Parathyroid adenoma (tissue), 2 donors: Measurements from ENCODE around the gene OR51V1.
"Not testable (repeated sequence)": the region's sequence is repeated elsewhere in the genome, so short reads cannot be mapped to it uniquely, and the experiment has no call there.

ENCODE experiments used
- H2AFZ ChIP-seq: fragments of 300-600 bp; sonication (generic); one replicate; pipeline ENCODE4 v1.7.0; 2017; ENCODE audit warnings: antibody characterized with exemption, mild to moderate bottlenecking
- H3K27ac ChIP-seq: fragments of 300-600 bp; sonication (generic); one replicate; pipeline ENCODE4 v1.7.0; 2017
- H3K27me3 ChIP-seq: fragments of 300-600 bp; sonication (generic); one replicate; pipeline ENCODE4 v1.7.0; 2017; ENCODE audit warnings: low read length; ENCODE audit not compliant: control insufficient read depth, insufficient read depth
- H3K36me3 ChIP-seq: fragments of 300-600 bp; sonication (generic); one replicate; pipeline ENCODE4 v1.7.0; 2017; ENCODE audit warnings: low read length; ENCODE audit not compliant: control insufficient read depth, insufficient read depth
- H3K4me1 ChIP-seq: fragments of 300-600 bp; sonication (generic); one replicate; pipeline ENCODE4 v1.7.0; 2017; ENCODE audit warnings: control low read depth
- H3K4me2 ChIP-seq: fragments of 300-600 bp; sonication (generic); one replicate; pipeline ENCODE4 v1.7.0; 2017; ENCODE audit warnings: low read length
- H3K4me3 ChIP-seq: fragments of 300-600 bp; sonication (generic); one replicate; pipeline ENCODE4 v1.7.0; 2017; ENCODE audit warnings: low read depth, low read length
- H3K79me2 ChIP-seq: fragments of 300-600 bp; sonication (generic); one replicate; pipeline ENCODE4 v1.7.0; 2017; ENCODE audit warnings: control low read depth
- H3K9ac ChIP-seq: fragments of 300-600 bp; sonication (generic); one replicate; pipeline ENCODE4 v1.7.0; 2017; ENCODE audit warnings: mild to moderate bottlenecking
- H3K9me3 ChIP-seq: fragments of 300-600 bp; sonication (generic); one replicate; pipeline ENCODE4 v1.7.0; 2017; ENCODE audit warnings: low read length; ENCODE audit not compliant: control insufficient read depth
- CTCF ChIP-seq: fragments of 300-600 bp; sonication (generic); IDR thresholded peaks from one replicate; pipeline ENCODE4 v1.7.0; 2017; ENCODE audit warnings: antibody characterized with exemption, mild to moderate bottlenecking
- donor health status: primary hyperparathyroidism.

Gene OR51V1

GRCh38 chr11:5188201-5188600 is 12.3 kb downstream of the OR51V1 start:
- no peaks in the 10 kb centered on the region for H3K36me3 ChIP-seq
- H3K9ac ChIP-seq, result no peak overlapping the region
- no peaks in the 10 kb centered on the region for H3K4me1 ChIP-seq
- H2AFZ ChIP-seq, result no peak overlapping the region
- no peak overlapping the region for H3K4me3 ChIP-seq
- no peaks in the 10 kb centered on the region for H3K9me3 ChIP-seq
- no peaks in the 10 kb centered on the region for H3K27me3 ChIP-seq
- no peak overlapping the region for H3K4me2 ChIP-seq
- TF ChIP-seq CTCF, result no peak
- no peaks in the 10 kb centered on the region for H3K79me2 ChIP-seq
- H3K27ac ChIP-seq, result no peak overlapping the region

GRCh38 chr11:5178046-5178837 is 22.2 kb downstream of the OR51V1 start:
- no peak overlapping the region for H3K4me2 ChIP-seq
- H3K79me2 ChIP-seq, result no peaks in the 10 kb centered on the region
- no peaks in the 10 kb centered on the region for H3K4me1 ChIP-seq
- H3K9me3 ChIP-seq, result no peaks in the 10 kb centered on the region
- H3K4me3 ChIP-seq, result no peak overlapping the region
- no peaks in the 10 kb centered on the region for H3K27me3 ChIP-seq
- H2AFZ ChIP-seq, result no peak overlapping the region
- no peak overlapping the region for H3K9ac ChIP-seq
- no peak for TF ChIP-seq CTCF
- no peaks in the 10 kb centered on the region for H3K36me3 ChIP-seq
- H3K27ac ChIP-seq, result no peak overlapping the region

- TF ChIP-seq CTCF, result no peak
- Histone ChIP-seq H3K9ac (no peak overlapping the region), H3K36me3 (no peaks in the 10 kb centered on the region), H3K27ac (no peak overlapping the region), H3K4me3 (no peak overlapping the region), H2AFZ (no peak overlapping the region), H3K9me3 (no peaks in the 10 kb centered on the region), H3K4me2 (no peak overlapping the region), H3K4me1 (no peaks in the 10 kb centered on the region), H3K79me2 (no peaks in the 10 kb centered on the region), H3K27me3 (no peaks in the 10 kb centered on the region)
Observed at GRCh38 chr11:5174934-5175333, 25.5 kb downstream of the OR51V1 start.

GRCh38 chr11:5171856-5172255 is 28.6 kb downstream of the OR51V1 start:
- Histone ChIP-seq H2AFZ (no peak overlapping the region), H3K27ac (no peak overlapping the region), H3K4me2 (no peak overlapping the region), H3K4me3 (no peak overlapping the region), H3K79me2 (no peaks in the 10 kb centered on the region), H3K27me3 (no peaks in the 10 kb centered on the region), H3K9ac (no peak overlapping the region), H3K4me1 (no peaks in the 10 kb centered on the region), H3K9me3 (no peaks in the 10 kb centered on the region), H3K36me3 (no peaks in the 10 kb centered on the region)
- TF ChIP-seq CTCF, result no peak

GRCh38 chr11:5165898-5166297 is 34.6 kb downstream of the OR51V1 start:
- H3K27ac ChIP-seq, H3K4me2 ChIP-seq, H3K9me3 ChIP-seq, H3K4me1 ChIP-seq, H3K4me3 ChIP-seq, H3K9ac ChIP-seq, H2AFZ ChIP-seq, H3K36me3 ChIP-seq, H3K79me2 ChIP-seq, H3K27me3 ChIP-seq: not testable (repeated sequence)

- H3K9ac ChIP-seq, H3K4me3 ChIP-seq, H3K27ac ChIP-seq: not testable (repeated sequence)
Observed at GRCh38 chr11:5164807-5165206, 35.7 kb downstream of the OR51V1 start.

GRCh38 chr11:5161045-5161444 is 39.4 kb downstream of the OR51V1 start:
- not testable (repeated sequence) for H3K4me3 ChIP-seq, H3K36me3 ChIP-seq, H3K9me3 ChIP-seq, H3K9ac ChIP-seq, H3K4me1 ChIP-seq, H3K4me2 ChIP-seq, H3K79me2 ChIP-seq, H3K27ac ChIP-seq, H3K27me3 ChIP-seq, H2AFZ ChIP-seq

More at GRCh38 chr11:5164807-5165206, 35.7 kb downstream of the OR51V1 start:
- not testable (repeated sequence) for H3K4me2 ChIP-seq, H3K4me1 ChIP-seq, H3K9me3 ChIP-seq, H3K79me2 ChIP-seq, H2AFZ ChIP-seq, H3K27me3 ChIP-seq, H3K36me3 ChIP-seq

- not testable (repeated sequence) for H3K9ac ChIP-seq, H3K79me2 ChIP-seq, H3K4me1 ChIP-seq, H3K36me3 ChIP-seq, H3K27me3 ChIP-seq, H3K4me3 ChIP-seq, H3K9me3 ChIP-seq, H3K4me2 ChIP-seq, H2AFZ ChIP-seq, H3K27ac ChIP-seq
Observed at GRCh38 chr11:5160217-5160616, 40.3 kb downstream of the OR51V1 start.
